GM19395 (cell line): ENCODE data around the gene TRPC1.
"Not testable (repeated sequence)": the region's sequence is repeated elsewhere in the genome, so short reads cannot be mapped to it uniquely, and the experiment has no call there.

Source experiments
- ATAC-seq: cut with Tn5 transposase; IDR thresholded peaks from one replicate; pipeline ENCODE4 v1.9.1; 2021; ENCODE audit warnings: mild to moderate bottlenecking, moderate library complexity; ENCODE audit not compliant: unreplicated experiment

Gene TRPC1

GRCh38 chr3:142723968-142724681 lies at the start of gene TRPC1:
TRPC1 (plus strand) TSS chr3:142724034; CDS start chr3:142724560, 526 bp downstream.
- ATAC-seq = peak; percentile 90

- no peak for ATAC-seq
Measured at GRCh38 chr3:142676151-142676550, 47.7 kb upstream of the TRPC1 start.

- ATAC-seq = no peak
Measured at GRCh38 chr3:142680710-142681109, 43.1 kb upstream of the TRPC1 start.

- no peak for ATAC-seq
Measured at GRCh38 chr3:142690613-142691012, 33.2 kb upstream of the TRPC1 start.

- no peak for ATAC-seq
Measured at GRCh38 chr3:142691527-142691926, 32.3 kb upstream of the TRPC1 start.

- no peak for ATAC-seq
Measured at GRCh38 chr3:142693136-142693853, 30.5 kb upstream of the TRPC1 start.

- ATAC-seq = no peak
Measured at GRCh38 chr3:142694225-142694624, 29.6 kb upstream of the TRPC1 start.

- ATAC-seq = no peak
Measured at GRCh38 chr3:142705198-142705597, 18.6 kb upstream of the TRPC1 start.

- ATAC-seq = no peak
Measured at GRCh38 chr3:142706321-142707127, 17.3 kb upstream of the TRPC1 start.

GRCh38 chr3:142709207-142709606 lies 14.6 kb upstream of the TRPC1 start:
- ATAC-seq = no peak

GRCh38 chr3:142714882-142715281 lies 9.0 kb upstream of the TRPC1 start:
- not testable (repeated sequence) for ATAC-seq

- no peak for ATAC-seq
Measured at GRCh38 chr3:142716102-142716501, 7.7 kb upstream of the TRPC1 start.

GRCh38 chr3:142723665-142723967 lies 218 bp upstream of the TRPC1 start:
- peak; percentile 40 for ATAC-seq

GRCh38 chr3:142724682-142725356 lies 985 bp downstream of the TRPC1 start:
- peak; percentile 27 for ATAC-seq

GRCh38 chr3:142725357-142725739 lies 1.5 kb downstream of the TRPC1 start:
- ATAC-seq = no peak

GRCh38 chr3:142726017-142726416 lies 2.2 kb downstream of the TRPC1 start:
- no peak for ATAC-seq

- no peak for ATAC-seq
Measured at GRCh38 chr3:142732066-142732465, 8.2 kb downstream of the TRPC1 start.

- no peak for ATAC-seq
Measured at GRCh38 chr3:142734834-142735233, 11.0 kb downstream of the TRPC1 start.

GRCh38 chr3:142735462-142735861 lies 11.6 kb downstream of the TRPC1 start:
- no peak for ATAC-seq

- ATAC-seq = no peak
Measured at GRCh38 chr3:142738396-142738795, 14.6 kb downstream of the TRPC1 start.

GRCh38 chr3:142746646-142747045 lies 22.8 kb downstream of the TRPC1 start:
- ATAC-seq = no peak
